GM18511 (cell line): ENCODE results near the gene CRTC1.

Experiments used
- ATAC-seq: cut with Tn5 transposase; IDR thresholded peaks from one replicate; pipeline ENCODE4 v1.9.1; 2021; ENCODE audit warnings: mild to moderate bottlenecking, moderate library complexity; ENCODE audit not compliant: unreplicated experiment

The CRTC1 gene

GRCh38 chr19:18763674-18764590 is 80.5 kb downstream of the CRTC1 start:
- no peak for ATAC-seq

- ATAC-seq: no peak
These were observed 81.1 kb downstream of the CRTC1 start for GRCh38 chr19:18764591-18765051.

- ATAC-seq: no peak
These were observed 81.7 kb downstream of the CRTC1 start for GRCh38 chr19:18765224-18765623.

GRCh38 chr19:18768046-18768771 is 84.7 kb downstream of the CRTC1 start:
- ATAC-seq: no peak

GRCh38 chr19:18768997-18769891 is 85.8 kb downstream of the CRTC1 start:
- ATAC-seq: no peak

GRCh38 chr19:18769989-18770528 is 86.6 kb downstream of the CRTC1 start:
- ATAC-seq: no peak

- no peak for ATAC-seq
These were observed 87.3 kb downstream of the CRTC1 start for GRCh38 chr19:18770663-18771327.

- no peak for ATAC-seq
These were observed 88.1 kb downstream of the CRTC1 start for GRCh38 chr19:18771328-18772242.

- no peak for ATAC-seq
These were observed 89.4 kb downstream of the CRTC1 start for GRCh38 chr19:18772620-18773587.

- no peak for ATAC-seq
These were observed 90.2 kb downstream of the CRTC1 start for GRCh38 chr19:18773682-18774081.

- no peak for ATAC-seq
These were observed 90.6 kb downstream of the CRTC1 start for GRCh38 chr19:18774107-18774506.

GRCh38 chr19:18774782-18775444 is 91.4 kb downstream of the CRTC1 start:
- no peak for ATAC-seq

- no peak for ATAC-seq
These were observed 92.3 kb downstream of the CRTC1 start for GRCh38 chr19:18775586-18776287.

- no peak for ATAC-seq
These were observed 92.8 kb downstream of the CRTC1 start for GRCh38 chr19:18776288-18776594.

- ATAC-seq: no peak
These were observed 93.3 kb downstream of the CRTC1 start for GRCh38 chr19:18776736-18777135.

GRCh38 chr19:18777301-18778075 is 94.0 kb downstream of the CRTC1 start:
- no peak for ATAC-seq
